Lower leg skin (tissue), 4 donors: Measurements from ENCODE around the gene GTF2H4. TPM values are rescaled to one million over a fixed set of nuclear protein-coding genes. Genes with fewer than 3 reads are reported as not detected.
A peak's percentile ranks its signal among the peaks of the same experiment; 100 is the strongest.

ENCODE experiments used
- DNase-seq, 2 donors: peaks; one replicate each; pipeline ENCODE4 v3.0.0-alpha.2; 2019; ENCODE audit warnings: low spot score in 2 of 2
- H3K4me3 ChIP-seq: fragments of 200-600 bp; sonication (generic); 2 replicates; pipeline ENCODE4 v1.5.1; 2017; ENCODE audit warnings: mild to moderate bottlenecking, low read depth; ENCODE audit not compliant: poor library complexity, severe bottlenecking
- CTCF ChIP-seq, 3 donors: fragments of 450-650 bp; IDR thresholded peaks; one replicate each; pipeline ENCODE4 v1.5.1; 2016; ENCODE audit warnings: antibody characterized with exemption in 3 of 3, mild to moderate bottlenecking in 3 of 3, moderate library complexity in 2 of 3
- POLR2A ChIP-seq, 2 donors: fragments of 450-650 bp; IDR thresholded peaks; one replicate each; pipeline ENCODE4 v1.6.1; 2016 to 2017; ENCODE audit warnings: antibody characterized with exemption in 2 of 2, mild to moderate bottlenecking in 1 of 2, moderate library complexity in 1 of 2
- WGBS, 2 donors: methylation state at CpG; one replicate each; pipeline ENCODE4 v1.1.5; 2018; 5-methylcytosine and 5-hydroxymethylcytosine counted together
- intact Hi-C: fragments of 100-400 bp; cut with DNase I; formaldehyde crosslinking; loops from one replicate; pipeline ENCODE4 v1.15.0; 2023; ENCODE audit warnings: low total_unique reads
- total RNA-seq, 4 donors: library from RNA; depleted of rRNA; stranded (reverse); fragments of >200 nt; gene quantifications; one replicate each; pipeline ENCODE4 v1.1.0, GENCODE V29; 2016

GTF2H4 gene
- total RNA-seq, 4 donors from 2014 or later: 6.1 to 11.2 (median 9.4) TPM

GRCh38 chr6:30881392-30882203 is 26.4 kb upstream of the GTF2H4 start:
- H3K4me3 ChIP-seq: no peak overlapping the region
- TF ChIP-seq CTCF (IDR thresholded peaks at IDR 0.05) (no peak), POLR2A (IDR thresholded peaks at IDR 0.05) (no peak)
- DNase-seq: peak in 1 of 2 donors; percentile 74
- 68 to 73% methylated on average over 14 of the region's 14 CpGs for WGBS, 2 donors
- intact Hi-C loops: no loop called here

- intact Hi-C loops: no loop called here
- TF ChIP-seq POLR2A (IDR thresholded peaks at IDR 0.05) (no peak), CTCF (IDR thresholded peaks at IDR 0.05) (no peak)
- peak in 1 of 2 donors; percentile 84 for DNase-seq
- WGBS, 2 donors: 30 to 39% methylated on average over 5 to 8 of the region's 8 CpGs
- H3K4me3 ChIP-seq: no peak overlapping the region
Observed at GRCh38 chr6:30882204-30882758, 25.7 kb upstream of the GTF2H4 start.

- intact Hi-C loops: no loop called here
- no peak for TF ChIP-seq CTCF (IDR thresholded peaks at IDR 0.05)
- peak; percentile 67 to 91 for DNase-seq
Observed at GRCh38 chr6:30882759-30883684, 25.0 kb upstream of the GTF2H4 start.

GRCh38 chr6:30883685-30884520 is 24.1 kb upstream of the GTF2H4 start, which contains the start of gene DDR1:
DDR1 (plus strand) TSS chr6:30884519; CDS start chr6:30888730, 4,211 bp downstream.
- 12 to 14% methylated on average over 27 to 61 of the region's 62 CpGs for WGBS, 2 donors
- peak within 1 kb of the TSS; percentile 67 for H3K4me3 ChIP-seq
- intact Hi-C loops: no loop called here
- peak; percentile 70 to 96 for DNase-seq
- TF ChIP-seq CTCF (IDR thresholded peaks at IDR 0.05) (no peak), POLR2A (IDR thresholded peaks at IDR 0.05) (no peak)

More at GRCh38 chr6:30882759-30883684, 25.0 kb upstream of the GTF2H4 start:
- 39 to 45% methylated on average over 14 to 15 of the region's 15 CpGs for WGBS, 2 donors
- H3K4me3 ChIP-seq: peak overlapping the region; percentile 67
